HL-60 (cell line): ENCODE data around the gene RTP2.

ENCODE experiments used
- DNase-seq, 2 experiments: peaks; one replicate each; pipeline ENCODE4 v3.0.0-alpha.2; 2010 to 2020; ENCODE audit warnings: low read depth in 1 of 2, low spot score in 1 of 2
- H3K27ac ChIP-seq: fragments of 250-450 bp; sonication (Bioruptor Pico); replicated peaks from 2 replicates; pipeline ENCODE4 v1.5.1; 2020; ENCODE audit warnings: mild to moderate bottlenecking, moderate library complexity
- H3K27me3 ChIP-seq: fragments of 250-450 bp; sonication (Bioruptor Pico); 2 replicates; pipeline ENCODE4 v1.5.1; 2021; ENCODE audit warnings: mild to moderate bottlenecking, moderate library complexity; ENCODE audit not compliant: insufficient read depth, poor library complexity, severe bottlenecking
- H3K4me3 ChIP-seq: replicated peaks from 2 replicates; pipeline ENCODE4 v1.5.1; 2011; ENCODE audit warnings: mild to moderate bottlenecking, control low read depth, low read length; ENCODE audit not compliant: insufficient read depth
- CTCF ChIP-seq: IDR thresholded peaks from one replicate; pipeline ENCODE4 v1.5.1; 2011; ENCODE audit warnings: low read length, control low read depth, inconsistent platforms; ENCODE audit not compliant: insufficient read depth
- GABPA ChIP-seq: IDR thresholded peaks from 2 replicates; pipeline ENCODE4 v1.6.1; 2012; ENCODE audit warnings: low read depth
- POLR2AphosphoS5 ChIP-seq: IDR thresholded peaks from 2 replicates; pipeline ENCODE4 v1.6.1; 2012; ENCODE audit warnings: low read depth
- REST ChIP-seq: IDR thresholded peaks from 2 replicates; pipeline ENCODE4 v1.6.1; 2012; ENCODE audit warnings: low read depth; ENCODE audit not compliant: insufficient replicate concordance
- SPI1 ChIP-seq: IDR thresholded peaks from 2 replicates; pipeline ENCODE4 v1.6.1; 2012; ENCODE audit warnings: low read depth, mild to moderate bottlenecking, borderline replicate concordance

RTP2 gene

GRCh38 chr3:187737006-187737367 is 34.6 kb upstream of the RTP2 start:
- no peak overlapping the region for H3K27ac ChIP-seq
- no peak for DNase-seq
- TF ChIP-seq SPI1, result no peak
- TF ChIP-seq CTCF, result no peak
- no peak for TF ChIP-seq GABPA
- TF ChIP-seq POLR2AphosphoS5, result no peak
- no peak for TF ChIP-seq REST
- H3K4me3 ChIP-seq, result no peak overlapping the region
- H3K27me3 ChIP-seq, result no peaks in the 10 kb centered on the region

GRCh38 chr3:187736418-187736871 is 34.1 kb upstream of the RTP2 start:
- Histone ChIP-seq H3K4me3 (no peak overlapping the region), H3K27ac (no peak overlapping the region), H3K27me3 (no peaks in the 10 kb centered on the region)
- DNase-seq, result no peak
- no peak for TF ChIP-seq REST
- no peak for TF ChIP-seq GABPA
- no peak for TF ChIP-seq POLR2AphosphoS5
- no peak for TF ChIP-seq CTCF
- TF ChIP-seq SPI1, result no peak

GRCh38 chr3:187735837-187736236 is 33.5 kb upstream of the RTP2 start:
- no peak overlapping the region for H3K4me3 ChIP-seq
- H3K27me3 ChIP-seq, result no peaks in the 10 kb centered on the region
- TF ChIP-seq GABPA (no peak), REST (no peak), SPI1 (no peak), CTCF (no peak), POLR2AphosphoS5 (no peak)
- no peak for DNase-seq
- no peak overlapping the region for H3K27ac ChIP-seq
